SKM-1 (cell line): Measurements from ENCODE around the gene STBD1.
A peak's percentile ranks its signal among the peaks of the same experiment; 100 is the strongest.
"Not testable (repeated sequence)": the region's sequence is repeated elsewhere in the genome, so short reads cannot be mapped to it uniquely, and the experiment has no call there.

Source experiments
- DNase-seq: peaks from one replicate; lab custom pipeline; 2025; ENCODE audit not compliant: unreplicated experiment; lab: John Stamatoyannopoulos, UW

The STBD1 gene

GRCh38 chr4:76305971-76306881 lies at the start of gene STBD1:
Gene STBD1 (plus strand): TSS chr4:76306733. CDS start chr4:76306770, 37 bp downstream.
- DNase-seq, result no peak

GRCh38 chr4:76256968-76257367 lies 49.6 kb upstream of the STBD1 start:
- no peak for DNase-seq

GRCh38 chr4:76257824-76258223 lies 48.7 kb upstream of the STBD1 start:
- DNase-seq, result no peak

GRCh38 chr4:76260571-76260970 lies 46.0 kb upstream of the STBD1 start:
- DNase-seq, result no peak

GRCh38 chr4:76265631-76266218 lies 40.8 kb upstream of the STBD1 start:
- no peak for DNase-seq

GRCh38 chr4:76266627-76267026 lies 39.9 kb upstream of the STBD1 start:
- DNase-seq, result no peak

GRCh38 chr4:76267811-76268210 lies 38.7 kb upstream of the STBD1 start:
- DNase-seq, result no peak

GRCh38 chr4:76270244-76271175 lies 36.0 kb upstream of the STBD1 start:
- DNase-seq, result no peak

- no peak for DNase-seq
These were observed 35.3 kb upstream of the STBD1 start for GRCh38 chr4:76271248-76271647.

GRCh38 chr4:76272073-76272472 lies 34.5 kb upstream of the STBD1 start:
- no peak for DNase-seq

GRCh38 chr4:76272582-76272981 lies 34.0 kb upstream of the STBD1 start:
- DNase-seq, result no peak

GRCh38 chr4:76272999-76273398 lies 33.5 kb upstream of the STBD1 start:
- no peak for DNase-seq

- DNase-seq, result no peak
These were observed 30.9 kb upstream of the STBD1 start for GRCh38 chr4:76275486-76276124.

GRCh38 chr4:76276813-76277212 lies 29.7 kb upstream of the STBD1 start:
- peak; percentile 60 for DNase-seq

- no peak for DNase-seq
These were observed 28.9 kb upstream of the STBD1 start for GRCh38 chr4:76277667-76278066.

GRCh38 chr4:76278583-76278982 lies 27.9 kb upstream of the STBD1 start:
- peak; percentile 49 for DNase-seq

- DNase-seq, result no peak
These were observed 27.1 kb upstream of the STBD1 start for GRCh38 chr4:76279462-76279861.

- DNase-seq, result no peak
These were observed 25.8 kb upstream of the STBD1 start for GRCh38 chr4:76280488-76281441.

- DNase-seq, result not testable (repeated sequence)
These were observed 24.9 kb upstream of the STBD1 start for GRCh38 chr4:76281594-76281993.
